Activated T-cell treated with anti-CD3 and anti-CD28 coated beads, Interleukin-2, amount 50 U/mL, for 4 hours (primary cell): ENCODE results near the gene TTBK1. TPM values are rescaled to one million over a fixed set of nuclear protein-coding genes. Genes with fewer than 3 reads are reported as not detected.
A peak's percentile ranks its signal among the peaks of the same experiment; 100 is the strongest.

Experiments
- ATAC-seq, 2 donors: fragments of 200-7000 bp; cut with Tn5 transposase; one replicate each; pipeline ENCODE4 v1.10.0; 2021
- DNase-seq: peaks from one replicate; pipeline ENCODE4 v3.0.0-alpha.2; 2020
- H3K27me3 Mint-ChIP-seq: one replicate; pipeline ENCODE4 v1.8.0; 2021; ENCODE audit warnings: low read depth, mixed read lengths
- H3K36me3 Mint-ChIP-seq: one replicate; pipeline ENCODE4 v1.8.0; 2022; ENCODE audit warnings: mixed read lengths; ENCODE audit not compliant: insufficient read depth
- H3K4me1 Mint-ChIP-seq: one replicate; pipeline ENCODE4 v1.8.0; 2021; ENCODE audit warnings: low read depth, mixed read lengths
- H3K4me3 Mint-ChIP-seq: one replicate; pipeline ENCODE4 v1.8.0; 2021; ENCODE audit warnings: mild to moderate bottlenecking, moderate library complexity, mixed read lengths
- H3K9me3 Mint-ChIP-seq: one replicate; pipeline ENCODE4 v1.8.0; 2021; ENCODE audit warnings: mixed read lengths
- total RNA-seq, 3 donors: library from RNA; stranded (reverse); gene quantifications; one replicate each; pipeline ENCODE4 v1.2.1, GENCODE V29; 2021

The TTBK1 gene
- total RNA-seq, 3 donors from 2014 or later = 0.20 to 0.38 (median 0.21) TPM

- Mint-ChIP-seq H3K27me3 (peaks cover 26% of the 10 kb centered on the region), H3K4me1 (peaks cover 7% of the 10 kb centered on the region), H3K9me3 (no peaks in the 10 kb centered on the region), H3K36me3 (no peaks in the 10 kb centered on the region), H3K4me3 (no peak overlapping the region)
- no peak for DNase-seq
- ATAC-seq = no peak
Measured at GRCh38 chr6:43277306-43277642, 34.0 kb downstream of the TTBK1 start.

DNA sequence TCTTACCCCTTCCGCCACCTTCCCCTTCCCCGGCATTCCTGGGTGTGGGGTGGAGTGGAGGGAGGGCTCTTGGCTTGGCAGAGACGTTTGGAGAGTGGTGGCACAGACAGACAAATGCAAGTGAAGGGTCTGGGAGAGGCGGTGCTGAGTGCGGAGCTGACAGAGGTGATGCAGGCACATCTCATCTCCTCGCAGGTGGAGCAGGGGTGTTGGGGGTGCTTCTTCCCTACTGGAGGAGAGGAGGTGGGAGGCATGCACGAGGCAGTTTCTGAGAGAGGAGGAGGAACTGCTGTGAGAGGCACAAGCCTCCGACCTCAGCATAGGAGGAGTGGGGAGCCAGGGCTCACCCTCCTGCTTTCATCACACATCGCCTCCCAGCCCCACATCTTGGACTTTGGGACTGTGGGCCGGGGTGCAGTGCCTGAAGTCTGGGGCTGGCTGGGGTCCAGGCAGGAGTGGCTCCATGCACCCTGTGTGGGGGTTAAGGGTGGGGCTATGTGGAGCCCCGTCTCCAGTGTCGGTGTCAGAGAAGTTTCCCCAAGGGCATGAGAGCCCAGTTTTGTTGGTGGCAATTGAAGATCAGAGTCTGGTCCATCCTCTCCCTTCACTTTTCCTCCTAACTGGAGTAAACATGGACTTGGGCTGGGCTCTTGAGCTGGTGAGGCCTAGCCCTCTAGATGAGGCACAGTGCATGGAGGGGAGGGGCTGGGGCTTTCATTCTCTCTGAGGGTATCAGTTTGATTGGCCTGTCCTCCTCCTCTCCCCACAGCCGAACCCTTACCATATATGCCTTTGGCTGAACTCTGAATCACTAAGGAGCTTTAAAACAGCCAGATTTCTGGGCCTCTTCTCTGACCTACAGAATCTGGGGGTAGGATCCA lies 34.6 kb downstream of the TTBK1 start:
- H3K4me1 Mint-ChIP-seq = peaks cover 7% of the 10 kb centered on the region
- H3K27me3 Mint-ChIP-seq = peaks cover 26% of the 10 kb centered on the region
- H3K9me3 Mint-ChIP-seq = no peaks in the 10 kb centered on the region
- no peak for DNase-seq
- no peak overlapping the region for H3K4me3 Mint-ChIP-seq
- no peak for ATAC-seq
- no peaks in the 10 kb centered on the region for H3K36me3 Mint-ChIP-seq

GRCh38 chr6:43278524-43279078 lies 35.3 kb downstream of the TTBK1 start:
- Mint-ChIP-seq H3K36me3 (no peaks in the 10 kb centered on the region), H3K27me3 (peaks cover 26% of the 10 kb centered on the region)
- no peak for ATAC-seq

GRCh38 chr6:43280234-43280633 lies 37.0 kb downstream of the TTBK1 start:
- Mint-ChIP-seq H3K36me3 (no peaks in the 10 kb centered on the region), H3K9me3 (no peaks in the 10 kb centered on the region), H3K4me1 (peaks cover 5% of the 10 kb centered on the region), H3K4me3 (no peak overlapping the region), H3K27me3 (peaks cover 26% of the 10 kb centered on the region)
- ATAC-seq (no peak), DNase-seq (no peak)

More at GRCh38 chr6:43278524-43279078, 35.3 kb downstream of the TTBK1 start:
- no peak overlapping the region for H3K4me3 Mint-ChIP-seq
- no peak for DNase-seq
- no peaks in the 10 kb centered on the region for H3K9me3 Mint-ChIP-seq
- peaks cover 7% of the 10 kb centered on the region for H3K4me1 Mint-ChIP-seq

DNA sequence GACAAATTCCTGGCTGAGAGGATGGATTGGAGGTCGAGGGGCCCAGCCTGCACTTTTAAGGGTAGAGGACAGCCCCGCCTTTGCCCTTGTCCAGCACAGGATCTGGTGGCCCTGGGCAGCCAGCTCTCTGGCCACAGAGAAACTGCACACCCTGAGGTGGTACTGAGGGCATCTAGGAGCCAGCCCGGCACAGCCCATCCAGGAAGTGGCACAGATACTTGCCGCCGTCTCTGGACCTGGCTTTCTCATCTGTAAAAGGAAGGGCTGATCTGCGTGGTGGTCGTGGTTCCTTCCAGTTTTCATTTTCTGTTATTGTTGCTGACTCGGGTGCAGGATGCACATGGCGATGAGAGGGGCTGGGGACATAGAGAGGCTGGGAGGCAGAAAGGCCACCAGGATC lies 38.8 kb downstream of the TTBK1 start:
- no peak for ATAC-seq
- H3K27me3 Mint-ChIP-seq = peaks cover 38% of the 10 kb centered on the region
- no peaks in the 10 kb centered on the region for H3K9me3 Mint-ChIP-seq
- no peaks in the 10 kb centered on the region for H3K36me3 Mint-ChIP-seq
- H3K4me1 Mint-ChIP-seq = no peaks in the 10 kb centered on the region
- H3K4me3 Mint-ChIP-seq = no peak overlapping the region
- no peak for DNase-seq

GRCh38 chr6:43282636-43283513 lies 39.6 kb downstream of the TTBK1 start:
- H3K9me3 Mint-ChIP-seq = no peaks in the 10 kb centered on the region
- H3K27me3 Mint-ChIP-seq = peaks cover 36% of the 10 kb centered on the region
- ATAC-seq = no peak
- H3K36me3 Mint-ChIP-seq = no peaks in the 10 kb centered on the region
- DNase-seq = no peak
- H3K4me1 Mint-ChIP-seq = no peaks in the 10 kb centered on the region
- H3K4me3 Mint-ChIP-seq = no peak overlapping the region

DNA sequence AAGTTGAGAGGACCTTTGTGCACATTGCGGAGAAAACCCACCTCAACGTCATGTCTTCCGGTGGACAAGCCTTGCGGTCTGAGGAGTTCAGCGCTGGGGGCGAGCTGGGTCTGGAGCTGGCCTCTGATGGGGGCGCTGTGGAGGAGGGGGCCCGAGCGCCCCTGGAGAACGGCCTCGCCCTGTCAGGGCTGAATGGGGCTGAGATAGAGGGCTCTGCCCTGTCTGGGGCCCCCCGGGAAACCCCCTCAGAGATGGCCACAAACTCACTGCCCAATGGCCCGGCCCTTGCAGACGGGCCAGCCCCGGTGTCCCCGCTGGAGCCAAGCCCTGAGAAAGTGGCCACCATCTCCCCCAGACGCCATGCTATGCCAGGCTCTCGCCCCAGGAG lies 40.2 kb downstream of the TTBK1 start:
- H3K36me3 Mint-ChIP-seq = no peaks in the 10 kb centered on the region
- DNase-seq (no peak), ATAC-seq (no peak)
- no peak overlapping the region for H3K4me3 Mint-ChIP-seq
- no peaks in the 10 kb centered on the region for H3K9me3 Mint-ChIP-seq
- H3K4me1 Mint-ChIP-seq = no peaks in the 10 kb centered on the region
- peaks cover 33% of the 10 kb centered on the region for H3K27me3 Mint-ChIP-seq

GRCh38 chr6:43283905-43284304 lies 40.6 kb downstream of the TTBK1 start:
- ATAC-seq (no peak), DNase-seq (no peak)
- Mint-ChIP-seq H3K4me3 (no peak overlapping the region), H3K27me3 (peaks cover 33% of the 10 kb centered on the region), H3K36me3 (no peaks in the 10 kb centered on the region), H3K9me3 (no peaks in the 10 kb centered on the region), H3K4me1 (no peaks in the 10 kb centered on the region)

- no peak overlapping the region for H3K4me3 Mint-ChIP-seq
- no peaks in the 10 kb centered on the region for H3K9me3 Mint-ChIP-seq
- H3K27me3 Mint-ChIP-seq = peaks cover 36% of the 10 kb centered on the region
- no peak for DNase-seq
- no peaks in the 10 kb centered on the region for H3K36me3 Mint-ChIP-seq
- H3K4me1 Mint-ChIP-seq = no peaks in the 10 kb centered on the region
- ATAC-seq = peak in 1 of 2 donors; percentile 10
Measured at GRCh38 chr6:43284991-43285781, 41.9 kb downstream of the TTBK1 start.

DNA sequence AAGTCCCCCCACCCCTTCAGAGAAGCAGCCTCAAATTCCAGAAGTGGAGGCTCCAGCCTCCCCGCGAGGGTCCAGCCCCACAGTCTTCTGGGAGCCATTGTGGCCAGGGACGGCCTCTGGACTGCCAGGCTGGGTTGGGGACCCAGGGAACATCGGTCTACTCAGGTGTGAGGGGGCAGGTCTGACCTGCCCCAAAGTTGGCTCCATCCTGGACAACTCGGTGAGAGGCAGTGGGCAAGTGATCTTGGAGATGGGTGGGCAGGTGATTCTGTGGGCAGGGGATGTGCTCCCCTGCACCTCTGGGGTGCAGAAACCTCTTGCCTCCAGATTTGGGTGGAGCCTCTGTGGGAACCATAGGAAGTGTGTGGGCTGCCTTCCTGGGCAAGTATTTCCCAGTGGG lies 42.6 kb downstream of the TTBK1 start:
- ATAC-seq (no peak), DNase-seq (no peak)
- H3K9me3 Mint-ChIP-seq = no peaks in the 10 kb centered on the region
- H3K27me3 Mint-ChIP-seq = peaks cover 31% of the 10 kb centered on the region
- H3K36me3 Mint-ChIP-seq = no peaks in the 10 kb centered on the region
- H3K4me1 Mint-ChIP-seq = no peaks in the 10 kb centered on the region
- H3K4me3 Mint-ChIP-seq = no peak overlapping the region

- Mint-ChIP-seq H3K4me1 (no peaks in the 10 kb centered on the region), H3K4me3 (no peak overlapping the region), H3K36me3 (no peaks in the 10 kb centered on the region), H3K9me3 (no peaks in the 10 kb centered on the region), H3K27me3 (peaks cover 28% of the 10 kb centered on the region)
- DNase-seq (no peak), ATAC-seq (no peak)
Measured at GRCh38 chr6:43286456-43286979, 43.2 kb downstream of the TTBK1 start.

GRCh38 chr6:43286980-43287716 lies 43.9 kb downstream of the TTBK1 start:
- ATAC-seq = no peak
- peaks cover 24% of the 10 kb centered on the region for H3K27me3 Mint-ChIP-seq
- H3K4me1 Mint-ChIP-seq = no peaks in the 10 kb centered on the region
- no peak for DNase-seq
- no peaks in the 10 kb centered on the region for H3K9me3 Mint-ChIP-seq
- no peaks in the 10 kb centered on the region for H3K36me3 Mint-ChIP-seq
- H3K4me3 Mint-ChIP-seq = no peak overlapping the region
